WTC11 (cell line): ENCODE measurements around the gene IFNL2. TPM values are rescaled to one million over a fixed set of nuclear protein-coding genes. Genes with fewer than 3 reads are reported as not detected.

Source experiments
- CREM ChIP-seq: sonication (generic); formaldehyde crosslinking; IDR thresholded peaks from 2 replicates; pipeline ENCODE4 v1.8.1; 2022; ENCODE audit warnings: mild to moderate bottlenecking, missing genetic modification reagents, moderate library complexity
- E2F1 ChIP-seq: sonication (generic); formaldehyde crosslinking; IDR thresholded peaks from 2 replicates; pipeline ENCODE4 v1.8.0; 2022; ENCODE audit warnings: mild to moderate bottlenecking, missing genetic modification reagents
- ELF4 ChIP-seq: sonication (generic); formaldehyde crosslinking; IDR thresholded peaks from 2 replicates; pipeline ENCODE4 v1.8.1; 2022; ENCODE audit warnings: low read depth, mild to moderate bottlenecking, moderate library complexity, missing genetic modification reagents
- ESRRA ChIP-seq: sonication (generic); formaldehyde crosslinking; IDR thresholded peaks from 2 replicates; pipeline ENCODE4 v1.8.1; 2022; ENCODE audit warnings: mild to moderate bottlenecking, missing genetic modification reagents, borderline replicate concordance
- FOXJ3 ChIP-seq: sonication (generic); formaldehyde crosslinking; IDR thresholded peaks from 2 replicates; pipeline ENCODE4 v1.9.0; 2021; ENCODE audit warnings: missing genetic modification reagents, mild to moderate bottlenecking, borderline replicate concordance
- FOXK1 ChIP-seq: sonication (generic); formaldehyde crosslinking; IDR thresholded peaks from 2 replicates; pipeline ENCODE4 v1.8.0; 2022; ENCODE audit warnings: mild to moderate bottlenecking, moderate library complexity, missing genetic modification reagents
- GABPB1 ChIP-seq: sonication (generic); formaldehyde crosslinking; IDR thresholded peaks from 2 replicates; pipeline ENCODE4 v1.8.1; 2023; ENCODE audit warnings: mild to moderate bottlenecking, missing genetic modification reagents
- GTF2I ChIP-seq: fragments of 250-450 bp; sonication (Bioruptor Pico); conservative IDR thresholded peaks from 2 replicates; pipeline ENCODE4 v1.4.0; 2021; ENCODE audit warnings: mild to moderate bottlenecking
- HMGA2 ChIP-seq: fragments of 250-450 bp; sonication (Bioruptor Pico); IDR thresholded peaks from 2 replicates; pipeline ENCODE4 v1.4.0; 2021; ENCODE audit warnings: mild to moderate bottlenecking, moderate library complexity
- IRF2 ChIP-seq: sonication (generic); formaldehyde crosslinking; IDR thresholded peaks from 2 replicates; pipeline ENCODE4 v1.8.0; 2022; ENCODE audit warnings: low read depth, missing genetic modification reagents, borderline replicate concordance
- JAZF1 ChIP-seq: fragments of 250-450 bp; sonication (Bioruptor Pico); IDR thresholded peaks from 2 replicates; pipeline ENCODE4 v1.9.0; 2021; ENCODE audit warnings: moderate library complexity, mild to moderate bottlenecking, inconsistent platforms
- JUN ChIP-seq: sonication (generic); formaldehyde crosslinking; IDR thresholded peaks from 2 replicates; pipeline ENCODE4 v1.8.0; 2023; ENCODE audit warnings: mild to moderate bottlenecking, missing genetic modification reagents
- KAT7 ChIP-seq: sonication (generic); formaldehyde crosslinking; IDR thresholded peaks from 2 replicates; pipeline ENCODE4 v1.8.1; 2023; ENCODE audit warnings: missing genetic modification reagents, mild to moderate bottlenecking, borderline replicate concordance
- MLX ChIP-seq: sonication (generic); formaldehyde crosslinking; IDR thresholded peaks from 2 replicates; pipeline ENCODE4 v1.8.1; 2023; ENCODE audit warnings: mild to moderate bottlenecking, missing genetic modification reagents, moderate library complexity
- NFE2L1 ChIP-seq: sonication (generic); formaldehyde crosslinking; IDR thresholded peaks from 2 replicates; pipeline ENCODE4 v1.8.1; 2023; ENCODE audit warnings: missing genetic modification reagents
- NFYB ChIP-seq: sonication (generic); formaldehyde crosslinking; conservative IDR thresholded peaks from 2 replicates; pipeline ENCODE4 v1.8.0; 2022; ENCODE audit warnings: low read depth, missing genetic modification reagents
- SMAD3 ChIP-seq: sonication (generic); formaldehyde crosslinking; IDR thresholded peaks from 2 replicates; pipeline ENCODE4 v1.8.0; 2022; ENCODE audit warnings: missing genetic modification reagents, mild to moderate bottlenecking, borderline replicate concordance
- TCF7 ChIP-seq: sonication (generic); formaldehyde crosslinking; IDR thresholded peaks from 2 replicates; pipeline ENCODE4 v1.8.0; 2022; ENCODE audit warnings: mild to moderate bottlenecking, low read depth, missing genetic modification reagents, moderate library complexity
- TEAD4 ChIP-seq: sonication (generic); formaldehyde crosslinking; IDR thresholded peaks from 2 replicates; pipeline ENCODE4 v1.8.0; 2022; ENCODE audit warnings: mild to moderate bottlenecking, missing genetic modification reagents
- USF2 ChIP-seq: sonication (generic); formaldehyde crosslinking; IDR thresholded peaks from 2 replicates; pipeline ENCODE4 v1.8.1; 2023; ENCODE audit warnings: mild to moderate bottlenecking, missing genetic modification reagents, moderate library complexity
- ZBTB21 ChIP-seq: sonication (generic); formaldehyde crosslinking; IDR thresholded peaks from 2 replicates; pipeline ENCODE4 v1.8.1; 2023; ENCODE audit warnings: mild to moderate bottlenecking, missing genetic modification reagents, borderline replicate concordance
- ZMAT4 ChIP-seq: fragments of 250-450 bp; sonication (Bioruptor Pico); IDR thresholded peaks from 2 replicates; pipeline ENCODE4 v1.9.0; 2021; ENCODE audit warnings: mild to moderate bottlenecking
- ZNF232 ChIP-seq: sonication (generic); formaldehyde crosslinking; IDR thresholded peaks from 2 replicates; pipeline ENCODE4 v1.8.0; 2022; ENCODE audit warnings: mild to moderate bottlenecking, missing genetic modification reagents
- ZNF263 ChIP-seq: sonication (generic); formaldehyde crosslinking; IDR thresholded peaks from 2 replicates; pipeline ENCODE4 v1.8.1; 2022; ENCODE audit warnings: low read depth, mild to moderate bottlenecking, moderate library complexity, missing genetic modification reagents
- ZNF396 ChIP-seq: fragments of 250-450 bp; sonication (Bioruptor Pico); IDR thresholded peaks from 2 replicates; pipeline ENCODE4 v1.8.0; 2021; ENCODE audit warnings: mild to moderate bottlenecking, moderate library complexity, borderline replicate concordance
- ZNF671 ChIP-seq: fragments of 250-450 bp; sonication (Bioruptor Pico); IDR thresholded peaks from 2 replicates; pipeline ENCODE4 v1.8.0; 2021; ENCODE audit warnings: mild to moderate bottlenecking
- total RNA-seq: library from RNA; stranded (reverse); gene quantifications from 3 replicates; pipeline ENCODE4 v1.2.3, GENCODE V29; 2021
- TF ChIP-seq, protein P1 (sequence below): sonication (generic); formaldehyde crosslinking; IDR thresholded peaks from 2 replicates; pipeline ENCODE4 v1.8.0; 2022; ENCODE audit warnings: missing genetic modification reagents
- TF ChIP-seq, protein P2 (sequence below): sonication (generic); formaldehyde crosslinking; IDR thresholded peaks from 2 replicates; pipeline ENCODE4 v1.8.0; 2022; ENCODE audit warnings: mild to moderate bottlenecking, missing genetic modification reagents
- TF ChIP-seq, protein P3 (sequence below): sonication (generic); formaldehyde crosslinking; IDR thresholded peaks from 2 replicates; pipeline ENCODE4 v1.8.1; 2022; ENCODE audit warnings: missing genetic modification reagents, borderline replicate concordance

The IFNL2 gene
- total RNA-seq, 1 experiment from 2014 or later = not detected

DNA sequence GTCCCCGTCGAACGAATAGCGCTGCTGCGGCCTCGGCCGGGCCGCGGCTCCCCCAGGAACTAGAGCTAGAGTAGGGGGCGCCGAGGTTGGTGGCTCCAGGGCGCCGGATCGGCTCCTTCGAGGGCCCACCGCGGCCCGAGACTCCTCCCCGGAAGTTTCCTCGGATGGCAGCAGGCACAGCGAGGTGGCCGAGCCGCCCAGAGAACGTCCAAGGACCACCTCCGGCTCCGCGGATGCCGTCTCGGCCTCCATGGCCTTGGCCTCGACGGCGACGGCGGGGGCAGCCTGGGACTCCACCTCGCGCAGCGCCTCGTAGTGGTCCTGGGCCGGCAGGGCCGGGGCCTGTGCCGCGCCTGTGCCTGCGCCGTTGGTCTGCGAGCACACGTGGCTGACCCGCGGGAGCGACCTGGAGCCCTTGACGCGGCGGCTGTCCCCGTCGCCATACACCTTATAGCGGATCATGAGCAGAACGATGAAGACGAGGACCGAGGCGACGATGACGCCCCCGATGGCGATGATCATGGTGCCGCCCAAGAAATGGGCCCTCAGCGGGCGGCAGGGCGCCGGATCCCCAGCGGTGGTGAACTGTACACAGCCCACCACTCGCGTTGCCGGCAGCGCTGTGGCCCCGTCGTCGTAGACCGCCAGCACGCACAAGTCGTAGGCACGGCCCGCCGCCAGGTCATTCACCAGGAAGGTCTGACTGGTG is 39.8 kb downstream of the IFNL2 start (continued):
- TF ChIP-seq, protein P1, sequence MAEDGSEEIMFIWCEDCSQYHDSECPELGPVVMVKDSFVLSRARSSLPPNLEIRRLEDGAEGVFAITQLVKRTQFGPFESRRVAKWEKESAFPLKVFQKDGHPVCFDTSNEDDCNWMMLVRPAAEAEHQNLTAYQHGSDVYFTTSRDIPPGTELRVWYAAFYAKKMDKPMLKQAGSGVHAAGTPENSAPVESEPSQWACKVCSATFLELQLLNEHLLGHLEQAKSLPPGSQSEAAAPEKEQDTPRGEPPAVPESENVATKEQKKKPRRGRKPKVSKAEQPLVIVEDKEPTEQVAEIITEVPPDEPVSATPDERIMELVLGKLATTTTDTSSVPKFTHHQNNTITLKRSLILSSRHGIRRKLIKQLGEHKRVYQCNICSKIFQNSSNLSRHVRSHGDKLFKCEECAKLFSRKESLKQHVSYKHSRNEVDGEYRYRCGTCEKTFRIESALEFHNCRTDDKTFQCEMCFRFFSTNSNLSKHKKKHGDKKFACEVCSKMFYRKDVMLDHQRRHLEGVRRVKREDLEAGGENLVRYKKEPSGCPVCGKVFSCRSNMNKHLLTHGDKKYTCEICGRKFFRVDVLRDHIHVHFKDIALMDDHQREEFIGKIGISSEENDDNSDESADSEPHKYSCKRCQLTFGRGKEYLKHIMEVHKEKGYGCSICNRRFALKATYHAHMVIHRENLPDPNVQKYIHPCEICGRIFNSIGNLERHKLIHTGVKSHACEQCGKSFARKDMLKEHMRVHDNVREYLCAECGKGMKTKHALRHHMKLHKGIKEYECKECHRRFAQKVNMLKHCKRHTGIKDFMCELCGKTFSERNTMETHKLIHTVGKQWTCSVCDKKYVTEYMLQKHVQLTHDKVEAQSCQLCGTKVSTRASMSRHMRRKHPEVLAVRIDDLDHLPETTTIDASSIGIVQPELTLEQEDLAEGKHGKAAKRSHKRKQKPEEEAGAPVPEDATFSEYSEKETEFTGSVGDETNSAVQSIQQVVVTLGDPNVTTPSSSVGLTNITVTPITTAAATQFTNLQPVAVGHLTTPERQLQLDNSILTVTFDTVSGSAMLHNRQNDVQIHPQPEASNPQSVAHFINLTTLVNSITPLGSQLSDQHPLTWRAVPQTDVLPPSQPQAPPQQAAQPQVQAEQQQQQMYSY = no peak; the same call in 1 of the 2 replicates
- TF ChIP-seq ZMAT4 (CRISPR knock-in tag) (no peak), GTF2I (CRISPR knock-in tag) (no peak), ZNF396 (CRISPR knock-in tag) (no peak), IRF2 (no peak), SMAD3 (CRISPR knock-in tag) (peak; percentile 75; the same call in 1 of the 2 replicates), ELF4 (no peak), ESRRA (CRISPR knock-in tag) (peak; percentile 81; the same call in 1 of the 2 replicates), GABPB1 (no peak), E2F1 (CRISPR knock-in tag) (0 out of 2 replicates have a peak, but pooled peaks have one; percentile 47), ZBTB21 (CRISPR knock-in tag) (peak; percentile 70), NFYB (no peak), ZNF232 (CRISPR knock-in tag) (peak; percentile 90), CREM (CRISPR knock-in tag) (no peak), USF2 (CRISPR knock-in tag) (no peak), ZNF263 (CRISPR knock-in tag) (no peak; the same call in 1 of the 2 replicates), NFE2L1 (CRISPR knock-in tag) (no peak), FOXJ3 (CRISPR knock-in tag) (no peak), KAT7 (CRISPR knock-in tag) (no peak), TCF7 (CRISPR knock-in tag) (no peak), HMGA2 (no peak), MLX (CRISPR knock-in tag) (0 out of 2 replicates have a peak, but pooled peaks have one; percentile 39), FOXK1 (peak; percentile 75), ZNF671 (CRISPR knock-in tag) (peak; percentile 54; the same call in 1 of the 2 replicates), JAZF1 (CRISPR knock-in tag) (no peak), TEAD4 (CRISPR knock-in tag) (no peak), JUN (CRISPR knock-in tag) (peak; percentile 76; the same call in 1 of the 2 replicates)
- TF ChIP-seq, protein P2, sequence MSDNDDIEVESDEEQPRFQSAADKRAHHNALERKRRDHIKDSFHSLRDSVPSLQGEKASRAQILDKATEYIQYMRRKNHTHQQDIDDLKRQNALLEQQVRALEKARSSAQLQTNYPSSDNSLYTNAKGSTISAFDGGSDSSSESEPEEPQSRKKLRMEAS (CRISPR knock-in tag) = peak; percentile 94
- TF ChIP-seq, protein P3, sequence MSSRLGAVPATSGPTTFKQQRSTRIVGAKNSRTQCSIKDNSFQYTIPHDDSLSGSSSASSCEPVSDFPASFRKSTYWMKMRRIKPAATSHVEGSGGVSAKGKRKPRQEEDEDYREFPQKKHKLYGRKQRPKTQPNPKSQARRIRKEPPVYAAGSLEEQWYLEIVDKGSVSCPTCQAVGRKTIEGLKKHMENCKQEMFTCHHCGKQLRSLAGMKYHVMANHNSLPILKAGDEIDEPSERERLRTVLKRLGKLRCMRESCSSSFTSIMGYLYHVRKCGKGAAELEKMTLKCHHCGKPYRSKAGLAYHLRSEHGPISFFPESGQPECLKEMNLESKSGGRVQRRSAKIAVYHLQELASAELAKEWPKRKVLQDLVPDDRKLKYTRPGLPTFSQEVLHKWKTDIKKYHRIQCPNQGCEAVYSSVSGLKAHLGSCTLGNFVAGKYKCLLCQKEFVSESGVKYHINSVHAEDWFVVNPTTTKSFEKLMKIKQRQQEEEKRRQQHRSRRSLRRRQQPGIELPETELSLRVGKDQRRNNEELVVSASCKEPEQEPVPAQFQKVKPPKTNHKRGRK (CRISPR knock-in tag) = no peak
